WTC11 (cell line): Measurements from ENCODE around the gene BMP10. TPM values are rescaled to one million over a fixed set of nuclear protein-coding genes. Genes with fewer than 3 reads are reported as not detected.

Experiments
- ATAC-seq: fragments of 200-7000 bp; cut with Tn5 transposase; 2 replicates; pipeline ENCODE4 v1.10.0; 2021; ENCODE audit warnings: mild to moderate bottlenecking, moderate library complexity
- CTCF ChIA-PET: fragments of 300-600 bp; sonication (Branson Sonifier 250); formaldehyde crosslinking; loops from one replicate; lab custom pipeline; 2021; ENCODE audit warnings: antibody characterized with exemption; lab: Charles Lee
- POLR2A ChIA-PET: fragments of 350-600 bp; sonication (Branson Sonifier 250); formaldehyde crosslinking; loops from one replicate; lab custom pipeline; 2021; ENCODE audit warnings: antibody characterized with exemption; lab: Charles Lee
- DNase-seq: peaks from one replicate; pipeline ENCODE4 v3.0.0; 2021; ENCODE audit warnings: low spot score
- H3K27ac Mint-ChIP-seq: 2 replicates; pipeline ENCODE4 v1.8.0; 2021; ENCODE audit warnings: mixed read lengths
- H3K27me3 Mint-ChIP-seq: 2 replicates; pipeline ENCODE4 v1.8.0; 2021; ENCODE audit warnings: low read depth, mild to moderate bottlenecking, moderate library complexity, mixed read lengths
- H3K36me3 Mint-ChIP-seq: 2 replicates; pipeline ENCODE4 v1.8.0; 2021; ENCODE audit warnings: mixed read lengths
- H3K4me1 Mint-ChIP-seq: 2 replicates; pipeline ENCODE4 v1.8.0; 2022; ENCODE audit warnings: mixed read lengths
- H3K4me3 Mint-ChIP-seq: 2 replicates; pipeline ENCODE4 v1.8.0; 2021; ENCODE audit warnings: mild to moderate bottlenecking, moderate library complexity, mixed read lengths
- H3K9me3 Mint-ChIP-seq: 2 replicates; pipeline ENCODE4 v1.8.0; 2021; ENCODE audit warnings: mixed read lengths
- AR ChIP-seq: fragments of 250-450 bp; sonication (Bioruptor Pico); IDR thresholded peaks from 2 replicates; pipeline ENCODE4 v1.9.0; 2021; ENCODE audit warnings: mild to moderate bottlenecking
- ATF3 ChIP-seq: sonication (generic); formaldehyde crosslinking; conservative IDR thresholded peaks from 2 replicates; pipeline ENCODE4 v1.8.1; 2022; ENCODE audit warnings: mild to moderate bottlenecking, missing genetic modification reagents
- ATF6 ChIP-seq: sonication (generic); formaldehyde crosslinking; IDR thresholded peaks from 2 replicates; pipeline ENCODE4 v1.8.1; 2023; ENCODE audit warnings: mild to moderate bottlenecking, missing genetic modification reagents
- CREM ChIP-seq: sonication (generic); formaldehyde crosslinking; IDR thresholded peaks from 2 replicates; pipeline ENCODE4 v1.8.1; 2022; ENCODE audit warnings: mild to moderate bottlenecking, missing genetic modification reagents, moderate library complexity
- E2F5 ChIP-seq: sonication (generic); formaldehyde crosslinking; IDR thresholded peaks from 2 replicates; pipeline ENCODE4 v1.8.1; 2022; ENCODE audit warnings: mild to moderate bottlenecking, moderate library complexity, missing genetic modification reagents
- ERG ChIP-seq: fragments of 250-450 bp; sonication (Bioruptor Pico); IDR thresholded peaks from 2 replicates; pipeline ENCODE4 v1.8.0; 2021; ENCODE audit warnings: mild to moderate bottlenecking
- ESRRA ChIP-seq: sonication (generic); formaldehyde crosslinking; IDR thresholded peaks from 2 replicates; pipeline ENCODE4 v1.8.1; 2022; ENCODE audit warnings: mild to moderate bottlenecking, missing genetic modification reagents, borderline replicate concordance
- GRHL2 ChIP-seq: fragments of 250-450 bp; sonication (Bioruptor Pico); IDR thresholded peaks from 2 replicates; pipeline ENCODE4 v1.8.0; 2022; ENCODE audit warnings: mild to moderate bottlenecking, moderate library complexity; ENCODE audit not compliant: insufficient replicate concordance, severe bottlenecking
- GTF2I ChIP-seq: fragments of 250-450 bp; sonication (Bioruptor Pico); conservative IDR thresholded peaks from 2 replicates; pipeline ENCODE4 v1.4.0; 2021; ENCODE audit warnings: mild to moderate bottlenecking
- JUN ChIP-seq: sonication (generic); formaldehyde crosslinking; IDR thresholded peaks from 2 replicates; pipeline ENCODE4 v1.8.0; 2023; ENCODE audit warnings: mild to moderate bottlenecking, missing genetic modification reagents
- MAX ChIP-seq: sonication (generic); formaldehyde crosslinking; IDR thresholded peaks from 2 replicates; pipeline ENCODE4 v1.8.0; 2022; ENCODE audit warnings: mild to moderate bottlenecking, missing genetic modification reagents
- NFYB ChIP-seq: sonication (generic); formaldehyde crosslinking; conservative IDR thresholded peaks from 2 replicates; pipeline ENCODE4 v1.8.0; 2022; ENCODE audit warnings: low read depth, missing genetic modification reagents
- SMAD4 ChIP-seq: sonication (generic); formaldehyde crosslinking; IDR thresholded peaks from 2 replicates; pipeline ENCODE4 v1.8.0; 2022; ENCODE audit warnings: mild to moderate bottlenecking, missing genetic modification reagents
- TEAD4 ChIP-seq: sonication (generic); formaldehyde crosslinking; IDR thresholded peaks from 2 replicates; pipeline ENCODE4 v1.8.0; 2022; ENCODE audit warnings: mild to moderate bottlenecking, missing genetic modification reagents
- ZNF232 ChIP-seq: sonication (generic); formaldehyde crosslinking; IDR thresholded peaks from 2 replicates; pipeline ENCODE4 v1.8.0; 2022; ENCODE audit warnings: mild to moderate bottlenecking, missing genetic modification reagents
- ZNF396 ChIP-seq: fragments of 250-450 bp; sonication (Bioruptor Pico); IDR thresholded peaks from 2 replicates; pipeline ENCODE4 v1.8.0; 2021; ENCODE audit warnings: mild to moderate bottlenecking, moderate library complexity, borderline replicate concordance
- total RNA-seq: library from RNA; stranded (reverse); gene quantifications from 3 replicates; pipeline ENCODE4 v1.2.3, GENCODE V29; 2021

BMP10 gene
- total RNA-seq, 1 experiment from 2014 or later, result not detected

GRCh38 chr2:68825866-68826265, 45.3 kb downstream of the BMP10 start (continued):
- no peak for TF ChIP-seq AR (CRISPR knock-in tag)

GRCh38 chr2:68824831-68825230, 46.4 kb downstream of the BMP10 start:
- Mint-ChIP-seq H3K4me1 (peaks cover 14% of the 10 kb centered on the region), H3K27me3 (no peaks in the 10 kb centered on the region; the same call in 1 of the 2 replicates), H3K27ac (no peak overlapping the region), H3K4me3 (no peak overlapping the region), H3K36me3 (no peaks in the 10 kb centered on the region; the same call in 1 of the 2 replicates), H3K9me3 (peaks cover 4% of the 10 kb centered on the region; the same call in 1 of the 2 replicates)
- ChIA-PET POLR2A (no interaction called here), CTCF (no interaction called here)
- ATAC-seq, result no peak
- no peak for TF ChIP-seq GTF2I
- no peak for TF ChIP-seq MAX (CRISPR knock-in tag)
- TF ChIP-seq ZNF396 (CRISPR knock-in tag), result no peak
- no peak for TF ChIP-seq TEAD4
- no peak for TF ChIP-seq GRHL2
- no peak for TF ChIP-seq NFYB (CRISPR knock-in tag)
- no peak for TF ChIP-seq ATF6 (CRISPR knock-in tag)
- TF ChIP-seq ATF3 (CRISPR knock-in tag), result no peak
- TF ChIP-seq E2F5, result no peak
- TF ChIP-seq SMAD4 (CRISPR knock-in tag), result no peak
- TF ChIP-seq CREM, result no peak
- no peak for TF ChIP-seq JUN (CRISPR knock-in tag)
- TF ChIP-seq ESRRA (CRISPR knock-in tag), result no peak
- no peak for TF ChIP-seq ZNF232 (CRISPR knock-in tag)
- TF ChIP-seq ERG (CRISPR knock-in tag), result no peak
- no peak for DNase-seq

GRCh38 chr2:68822207-68822872, 48.9 kb downstream of the BMP10 start:
- ChIA-PET POLR2A (no interaction called here), CTCF (no interaction called here)
- Mint-ChIP-seq H3K4me1 (peaks cover 7% of the 10 kb centered on the region), H3K27ac (no peak overlapping the region), H3K27me3 (no peaks in the 10 kb centered on the region; the same call in 1 of the 2 replicates), H3K36me3 (no peaks in the 10 kb centered on the region; the same call in 1 of the 2 replicates), H3K9me3 (peaks cover 4% of the 10 kb centered on the region; the same call in 1 of the 2 replicates), H3K4me3 (no peak overlapping the region)
- DNase-seq (no peak), ATAC-seq (no peak)
- no peak for TF ChIP-seq GRHL2
